Natural killer cell treated with Interleukin-12 subunit alpha and Interleukin-12 subunit beta and Interleukin-15 and Interleukin-18, amount 100 ng/mL, for 72 hours (primary cell): Measurements from ENCODE around the gene CD101. TPM values are rescaled to one million over a fixed set of nuclear protein-coding genes. Genes with fewer than 3 reads are reported as not detected.

Experiments
- total RNA-seq, 2 donors: library from RNA; stranded (reverse); gene quantifications; one replicate each; pipeline ENCODE4 v1.2.3, GENCODE V29; 2022

CD101 gene
- total RNA-seq, 2 donors from 2014 or later: 1.4 to 2.3 TPM

Other genes starting within 250 kb of the CD101 start
- gene CD2, start 247.3 kb upstream of the CD101 start, total RNA-seq: 100 to 1,000 TPM in 1 of 2 donors, 10 to 100 TPM in 1; 71.4 to 140 TPM
- 1 to 10 TPM; 2.2 to 6.4 TPM for gene PTGFRN, start 91.8 kb upstream of the CD101 start, total RNA-seq
- 100 to 1,000 TPM in 1 of 2 donors, 10 to 100 TPM in 1; 87.0 to 151 TPM for gene TTF2, start 58.6 kb downstream of the CD101 start, total RNA-seq
- 1 to 10 TPM in 1 of 2 donors, under 1 TPM in 1; 0.86 to 1.6 TPM for gene TRIM45, start 120.0 kb downstream of the CD101 start, total RNA-seq
- not detected for gene VTCN1, start 209.2 kb downstream of the CD101 start, total RNA-seq